Measurements from ENCODE around the gene NOTCH2NLA. TPM values are rescaled to one million over a fixed set of nuclear protein-coding genes. Genes with fewer than 3 reads are reported as not detected.
"Not testable (repeated sequence)": the region's sequence is repeated elsewhere in the genome, so short reads cannot be mapped to it uniquely, and the experiment has no call there.

Gene NOTCH2NLA
- total RNA-seq (100 to 1,000 TPM in 1 of 7 donors, 10 to 100 TPM in 6; 67.7 to 114 (median 77.7) TPM), polyA plus RNA-seq (10 to 100 TPM; 13.3 to 24.9 (median 18.7) TPM)
- long read RNA-seq, donor 1, transcript NOTCH2NLA-201 (5 exons, 1,874 nt) = major isoform, 12 of 12 reads
- long read RNA-seq, donor 1, partial matches to known transcripts = 0 of 12 reads
- long read RNA-seq, donor 1, other reads (novel, unspliced or antisense) = 0 of 12 reads
- long read RNA-seq, donor 2, partial matches to known transcripts = 0 of 4 reads
- long read RNA-seq, donor 2, other reads (novel, unspliced or antisense) = 0 of 4 reads

DNA sequence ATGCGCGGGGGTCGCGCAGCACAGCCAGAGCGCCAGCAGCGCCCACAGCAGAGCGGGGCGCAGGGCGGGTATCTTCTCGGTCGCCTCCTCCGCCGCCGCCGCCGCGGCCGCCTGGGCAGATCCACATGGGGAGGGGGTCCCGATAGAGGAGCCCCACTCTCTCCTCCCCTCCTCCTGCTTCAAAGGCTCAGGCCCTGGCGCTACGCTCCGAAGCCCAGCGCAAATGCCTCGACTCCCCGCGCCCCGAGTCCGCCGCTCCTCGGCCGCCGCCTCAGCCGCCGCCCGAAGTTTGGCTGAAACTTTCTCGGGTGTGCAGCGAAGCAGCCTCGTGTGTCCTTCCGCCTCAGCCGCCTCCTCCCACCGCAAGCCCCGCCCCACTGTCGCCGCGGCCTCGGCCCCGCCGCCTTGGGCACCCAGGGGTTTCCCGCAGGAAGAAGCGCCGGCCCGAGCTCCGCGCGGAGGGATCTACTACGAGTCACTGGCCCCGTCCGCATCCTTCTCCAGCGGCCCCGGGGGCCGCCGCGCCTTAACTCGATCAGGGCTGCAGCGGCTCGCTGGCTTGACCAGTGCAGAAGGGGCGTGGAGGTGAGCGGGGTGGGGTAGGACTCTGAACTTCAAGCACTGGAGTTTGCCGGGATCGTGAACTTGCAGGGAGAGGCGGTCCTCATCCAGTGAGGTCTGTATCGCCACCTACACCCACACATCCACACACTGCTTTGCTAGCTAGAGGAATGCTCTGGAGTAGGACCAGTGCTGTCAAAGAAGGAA, at the start of gene NOTCH2NLA:
Gene NOTCH2NLA (minus strand): TSS at position 312 of the 768 bp plus-strand sequence. CDS start 39,684 bp downstream, outside the sequence.
- WGBS, 5 donors = 0% methylated on average over 11 to 35 of the region's 72 CpGs
- Histone ChIP-seq H3K27ac (peak within 1 kb of the TSS in 7 of 8 donors; percentile 65 to 85 (median 78)), H3K4me3 (peak within 1 kb of the TSS; percentile 37 to 68 (median 57))
- H3K36me3 ChIP-seq; intact Hi-C loops (cut with DNase I; ENCODE audit: low total_unique reads); H3K4me1 ChIP-seq; H3K9me3 ChIP-seq; H3K27me3 ChIP-seq (replicated peaks in 1 of 7): not testable (repeated sequence)
- peak; percentile 84 for DNase-seq
- TF ChIP-seq POLR2AphosphoS5 (IDR thresholded peaks at IDR 0.05) = peak; percentile 54 to 87 (median 86)
- TF ChIP-seq POLR2A (IDR thresholded peaks at IDR 0.05) = peak in 2 of 3 donors; percentile 57 to 80

DNA sequence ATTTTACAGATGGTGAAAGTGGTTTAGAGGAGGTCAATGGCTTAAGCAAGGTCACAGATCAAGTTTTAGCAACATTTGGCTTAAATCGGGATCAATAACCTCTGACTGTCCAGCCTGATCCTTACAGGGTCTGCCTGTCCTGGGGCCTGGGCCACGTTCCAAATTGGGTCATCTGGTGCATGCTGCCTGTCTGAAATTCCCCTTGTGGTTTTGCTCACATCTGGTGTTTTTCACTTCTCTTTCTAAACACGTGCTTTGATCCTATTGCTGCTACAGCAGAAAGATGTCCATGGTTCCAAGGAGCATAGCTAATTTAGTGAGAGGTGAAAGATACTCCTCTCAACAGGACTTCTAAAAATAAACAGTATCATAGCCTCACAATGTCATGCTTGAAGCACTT, 49.5 kb upstream of the NOTCH2NLA start:
- H3K9me3 ChIP-seq, DNase-seq: not testable (repeated sequence)
- no CpG with 5 or more reads among the region's 3 CpGs for WGBS, 5 donors

DNA sequence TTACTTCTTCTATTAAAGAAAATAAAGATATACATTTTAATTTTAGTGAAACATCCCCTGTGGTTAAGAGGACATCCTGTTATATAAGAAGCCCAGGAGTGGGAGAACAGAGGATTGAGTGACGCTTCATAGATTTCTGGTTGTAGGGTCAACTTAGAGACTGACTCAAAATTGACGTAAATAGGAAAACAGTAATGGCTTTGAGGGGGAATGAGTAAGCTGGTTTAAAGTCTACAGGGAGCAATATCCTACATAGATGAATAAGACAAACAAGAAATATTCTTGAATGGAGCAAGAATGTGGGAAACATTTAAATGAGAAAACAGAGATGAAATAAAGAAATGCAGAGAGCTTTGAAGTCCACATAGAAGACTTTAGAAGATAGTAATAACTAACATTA, 48.3 kb upstream of the NOTCH2NLA start:
- H3K36me3 ChIP-seq; H3K4me3 ChIP-seq; H3K27me3 ChIP-seq (replicated peaks in 1 of 7); H3K4me1 ChIP-seq; H3K27ac ChIP-seq; DNase-seq; H3K9me3 ChIP-seq; intact Hi-C loops (cut with DNase I; ENCODE audit: low total_unique reads): not testable (repeated sequence)
- no CpG with 5 or more reads among the region's 2 CpGs for WGBS, 5 donors

More for the DNA sequence above, 49.5 kb upstream of the NOTCH2NLA start:
- H3K36me3 ChIP-seq; H3K4me3 ChIP-seq; H3K4me1 ChIP-seq; H3K27ac ChIP-seq; H3K27me3 ChIP-seq (replicated peaks in 1 of 7); intact Hi-C loops (cut with DNase I; ENCODE audit: low total_unique reads): not testable (repeated sequence)

DNA sequence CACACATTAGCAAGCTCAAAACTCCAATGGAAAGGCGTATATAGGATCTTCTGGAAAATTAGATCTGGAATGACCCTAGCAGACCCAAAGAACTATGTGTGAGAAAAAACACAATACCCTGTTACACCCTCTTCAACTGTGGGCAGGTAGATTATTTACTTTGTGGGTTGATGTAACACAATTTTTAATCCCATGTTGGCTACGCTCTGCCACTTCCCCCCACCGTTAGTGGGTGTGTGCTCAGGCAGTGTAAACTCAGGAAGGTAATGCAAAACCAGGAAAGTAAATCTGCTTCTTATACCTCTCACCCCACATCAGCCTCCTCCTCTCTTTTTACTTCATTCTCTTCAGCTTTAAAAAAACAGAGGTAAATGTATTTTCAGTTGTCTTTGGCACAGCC, 45.3 kb upstream of the NOTCH2NLA start:
- H3K27me3 ChIP-seq (replicated peaks in 1 of 7); H3K4me3 ChIP-seq; H3K27ac ChIP-seq; H3K4me1 ChIP-seq; H3K9me3 ChIP-seq; intact Hi-C loops (cut with DNase I; ENCODE audit: low total_unique reads); H3K36me3 ChIP-seq; DNase-seq: not testable (repeated sequence)
- no CpG with 5 or more reads among the region's 3 CpGs for WGBS, 5 donors

DNA sequence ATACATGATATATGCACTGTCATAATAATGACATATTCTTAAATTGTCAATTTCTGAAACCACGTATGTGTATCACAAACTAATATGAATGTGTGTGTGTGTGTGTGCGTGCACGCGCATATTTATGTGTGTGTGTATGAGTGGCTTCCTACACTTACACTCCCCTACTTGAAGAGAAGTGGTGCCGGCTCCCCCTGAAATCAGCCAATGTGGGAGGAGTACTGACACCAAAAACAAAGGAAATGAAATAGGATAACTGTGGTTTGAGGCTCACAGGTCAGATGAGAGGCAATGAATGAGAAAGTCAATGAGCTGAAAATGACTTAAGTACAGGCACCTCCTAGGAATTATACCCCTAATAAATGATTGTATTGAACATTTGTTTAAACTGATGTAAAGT, 44.4 kb upstream of the NOTCH2NLA start:
- no CpG with 5 or more reads among the region's 5 CpGs for WGBS, 5 donors
- H3K9me3 ChIP-seq; intact Hi-C loops (cut with DNase I; ENCODE audit: low total_unique reads): not testable (repeated sequence)

DNA sequence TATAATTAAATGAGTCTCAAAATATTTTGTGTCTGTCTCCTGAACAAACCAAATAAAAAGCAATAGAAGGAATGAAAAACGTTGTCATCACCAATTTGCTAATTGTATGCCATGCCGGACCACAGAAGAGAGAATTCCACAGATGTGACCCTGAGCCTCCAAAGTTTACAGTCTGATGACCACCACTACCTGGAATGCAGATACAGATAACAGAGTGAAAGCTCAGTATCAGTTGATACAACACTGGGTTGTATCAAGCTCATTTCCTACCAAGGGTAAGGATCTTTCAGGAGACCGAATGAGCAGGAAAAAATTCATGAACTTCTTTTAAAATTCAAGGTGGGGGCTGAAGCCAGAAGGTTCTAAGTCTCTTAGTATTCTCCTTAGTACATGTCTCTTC, 43.9 kb upstream of the NOTCH2NLA start:
- intact Hi-C loops (cut with DNase I; ENCODE audit: low total_unique reads); H3K36me3 ChIP-seq: not testable (repeated sequence)

More for the DNA sequence above, 44.4 kb upstream of the NOTCH2NLA start:
- not testable (repeated sequence) for H3K4me3 ChIP-seq; H3K27me3 ChIP-seq (replicated peaks in 1 of 7); H3K27ac ChIP-seq; DNase-seq; H3K36me3 ChIP-seq; H3K4me1 ChIP-seq

DNA sequence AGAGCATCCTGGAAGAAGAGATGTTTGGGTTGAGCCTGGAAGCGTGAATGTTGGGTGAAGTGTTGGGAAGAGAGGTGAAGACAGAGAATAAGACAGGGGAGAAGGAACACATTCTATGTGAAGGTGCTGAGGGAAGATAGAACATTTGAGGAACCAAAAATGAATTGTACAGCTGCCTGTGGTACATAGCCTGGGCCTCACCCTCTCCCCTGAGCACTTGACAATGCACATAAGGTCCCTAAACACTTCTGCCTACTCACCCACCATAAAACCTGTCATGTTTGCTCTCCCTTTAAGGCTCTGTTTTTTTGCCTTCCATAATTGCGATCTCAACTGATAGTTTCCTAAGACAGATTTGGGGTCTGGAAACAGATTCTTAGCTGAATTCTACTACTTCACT, 43.2 kb upstream of the NOTCH2NLA start:
- H3K4me3 ChIP-seq; intact Hi-C loops (cut with DNase I; ENCODE audit: low total_unique reads); DNase-seq; H3K27me3 ChIP-seq (replicated peaks in 1 of 7); H3K9me3 ChIP-seq; H3K4me1 ChIP-seq; H3K27ac ChIP-seq; H3K36me3 ChIP-seq: not testable (repeated sequence)
- WGBS, 5 donors = no CpG with 5 or more reads among the region's 2 CpGs

More for the DNA sequence above, 43.9 kb upstream of the NOTCH2NLA start:
- no CpG with 5 or more reads among the region's 3 CpGs for WGBS, 5 donors
- DNase-seq; H3K27me3 ChIP-seq (replicated peaks in 1 of 7); H3K9me3 ChIP-seq; H3K4me1 ChIP-seq; H3K4me3 ChIP-seq; H3K27ac ChIP-seq: not testable (repeated sequence)

DNA sequence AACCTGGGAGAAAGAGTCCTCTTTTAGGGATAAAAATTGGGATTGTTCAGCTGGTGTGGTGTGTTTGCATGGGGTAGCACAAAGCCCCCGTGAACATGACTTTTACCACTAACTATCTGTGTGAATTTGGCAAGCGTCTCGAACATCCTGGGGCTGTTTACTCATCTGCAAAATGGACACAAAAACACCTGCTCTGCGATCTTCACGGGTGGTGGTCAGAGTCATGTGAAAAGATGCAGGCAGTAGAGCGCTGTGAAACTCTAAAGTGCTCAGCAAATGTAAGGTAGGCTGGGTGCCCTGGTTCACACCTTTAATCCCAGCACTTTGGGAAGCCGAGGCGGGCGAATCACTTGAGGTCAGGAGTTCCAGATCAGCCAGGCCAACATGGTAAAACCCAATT, 41.3 kb upstream of the NOTCH2NLA start:
- H3K27me3 ChIP-seq (replicated peaks in 1 of 7); DNase-seq; H3K27ac ChIP-seq; intact Hi-C loops (cut with DNase I; ENCODE audit: low total_unique reads); H3K36me3 ChIP-seq; H3K9me3 ChIP-seq; H3K4me3 ChIP-seq; H3K4me1 ChIP-seq: not testable (repeated sequence)
- WGBS, 5 donors = no CpG with 5 or more reads among the region's 9 CpGs

DNA sequence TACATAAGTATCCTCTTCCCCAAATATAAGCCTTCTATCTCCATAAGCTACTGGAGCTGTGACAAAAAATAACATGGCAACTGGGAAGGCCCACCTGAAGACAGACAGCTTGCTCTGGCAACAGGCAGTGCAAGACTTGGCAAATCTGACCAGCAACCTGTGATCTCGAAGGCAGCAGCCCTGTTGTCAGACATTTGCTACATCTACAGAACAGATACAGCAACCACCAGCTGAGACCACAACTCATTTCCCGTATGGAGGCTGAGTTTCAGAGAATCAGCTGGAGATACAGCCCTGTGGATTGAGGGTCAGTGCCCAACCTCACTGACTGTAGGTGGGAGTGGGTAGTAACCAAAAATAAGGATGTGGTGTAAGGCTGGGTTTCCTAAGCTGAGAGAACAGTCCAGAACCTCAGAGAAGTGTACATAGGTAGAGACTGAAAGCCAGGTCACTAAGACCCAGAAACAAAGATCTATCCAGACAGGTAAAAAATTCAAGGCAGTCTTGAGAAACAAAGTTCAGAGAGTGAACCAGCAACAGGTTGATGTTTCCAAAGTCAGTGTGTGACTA, 37.4 kb upstream of the NOTCH2NLA start:
- intact Hi-C loops (cut with DNase I; ENCODE audit: low total_unique reads); H3K4me1 ChIP-seq; H3K9me3 ChIP-seq; H3K27ac ChIP-seq; H3K36me3 ChIP-seq; H3K4me3 ChIP-seq; DNase-seq; H3K27me3 ChIP-seq (replicated peaks in 1 of 7): not testable (repeated sequence)
- no CpG with 5 or more reads among the region's 2 CpGs for WGBS, 5 donors

DNA sequence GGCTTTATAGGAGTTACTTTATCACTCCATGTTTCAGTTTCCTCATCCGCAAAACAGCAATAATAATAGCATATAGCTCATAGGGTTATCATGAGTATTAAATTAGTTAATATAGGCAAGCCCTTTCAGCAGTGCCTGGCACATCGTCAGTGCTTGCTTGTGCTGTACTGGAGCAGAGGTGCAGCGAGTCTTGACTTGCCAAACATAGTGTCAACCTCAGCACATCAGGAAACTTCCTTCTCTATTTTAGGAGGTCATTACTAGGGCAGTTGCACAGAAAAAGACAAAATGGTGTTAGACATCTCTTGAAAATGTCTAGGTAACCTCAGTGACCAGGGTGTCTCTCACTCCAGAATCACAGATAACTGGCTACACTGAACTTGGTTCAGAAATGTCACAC, 35.9 kb upstream of the NOTCH2NLA start:
- H3K4me3 ChIP-seq; H3K36me3 ChIP-seq; intact Hi-C loops (cut with DNase I; ENCODE audit: low total_unique reads); H3K4me1 ChIP-seq; H3K9me3 ChIP-seq; H3K27me3 ChIP-seq (replicated peaks in 1 of 7); DNase-seq; H3K27ac ChIP-seq: not testable (repeated sequence)
- WGBS, 5 donors = no CpG with 5 or more reads among the region's 3 CpGs
